ENCODE data around the gene UGDH. TPM values are rescaled to one million over a fixed set of nuclear protein-coding genes. Genes with fewer than 3 reads are reported as not detected.

Gene UGDH
- total and polyA plus RNA-seq, 7 experiments from 2014 or later: 6.9 to 20.9 (median 18.2) TPM

GRCh38 chr4:39565878-39566600, 38.8 kb upstream of the UGDH start:
- POLR2A ChIA-PET: interaction anchor here (0.6 kb wide), 1 partner anchor 46 kb away, joined by 3 read pairs; no protein-coding TSS in a partner anchor

GRCh38 chr4:39563346-39563847, 36.2 kb upstream of the UGDH start:
- no peak overlapping the region for H3K27ac Mint-ChIP-seq
- ATAC-seq: no peak

More at GRCh38 chr4:39565878-39566600, 38.8 kb upstream of the UGDH start:
- no peaks in the 10 kb centered on the region for H3K36me3 ChIP-seq (ENCODE audit: control insufficient read depth in 2 of 3, insufficient read depth in 3 of 3, low read length in 3 of 3)
- ATAC-seq (no peak), DNase-seq (no peak)
- no peaks in the 10 kb centered on the region for H3K4me1 ChIP-seq (ENCODE audit: control insufficient read depth in 2 of 2, insufficient read depth in 2 of 2, low read length in 2 of 2)
- CTCF ChIA-PET: no interaction called here
- no peak overlapping the region for H3K4me3 ChIP-seq (ENCODE audit: low read length)
- peaks cover 7 to 29% (median 21%) of the 10 kb centered on the region in 5 donors for H3K36me3 Mint-ChIP-seq
- peaks cover 0 to 7% (median 4%) of the 10 kb centered on the region in 11 donors for H3K9me3 Mint-ChIP-seq
- no peaks in the 10 kb centered on the region for H3K27me3 Mint-ChIP-seq
- intact Hi-C loops (cut with micrococcal nuclease): no loop called here
- H3K4me1 Mint-ChIP-seq: peaks cover 0 to 4% (median 0%) of the 10 kb centered on the region in 7 donors
- peak overlapping the region in 1 of 9 donors; percentile 41 for H3K27ac Mint-ChIP-seq
- no peak overlapping the region for H3K4me3 Mint-ChIP-seq
- H3K27me3 ChIP-seq (ENCODE audit: control insufficient read depth in 2 of 2, insufficient read depth in 2 of 2, low read length in 2 of 2): no peaks in the 10 kb centered on the region
- no peaks in the 10 kb centered on the region for H3K9me3 ChIP-seq (ENCODE audit: control insufficient read depth in 2 of 3, low read length in 3 of 3)
- H3K27ac ChIP-seq (ENCODE audit: low read depth, low read length): no peak overlapping the region

GRCh38 chr4:39562792-39563191, 35.6 kb upstream of the UGDH start:
- ATAC-seq: no peak
- peaks cover 7 to 29% (median 21%) of the 10 kb centered on the region in 5 donors for H3K36me3 Mint-ChIP-seq
- no peak overlapping the region for H3K4me3 Mint-ChIP-seq
- no peaks in the 10 kb centered on the region for H3K27me3 ChIP-seq (ENCODE audit: control insufficient read depth in 2 of 2, insufficient read depth in 2 of 2, low read length in 2 of 2)
- no peak overlapping the region for H3K4me3 ChIP-seq (ENCODE audit: low read length)
- no peaks in the 10 kb centered on the region for H3K9me3 ChIP-seq (ENCODE audit: control insufficient read depth in 2 of 3, low read length in 3 of 3)
- H3K4me1 ChIP-seq (ENCODE audit: control insufficient read depth in 2 of 2, insufficient read depth in 2 of 2, low read length in 2 of 2): no peaks in the 10 kb centered on the region
- ChIA-PET POLR2A (no interaction called here), CTCF (no interaction called here)
- H3K27ac Mint-ChIP-seq: no peak overlapping the region
- peaks cover 0 to 2% (median 0%) of the 10 kb centered on the region in 7 donors for H3K4me1 Mint-ChIP-seq
- no peaks in the 10 kb centered on the region for H3K27me3 Mint-ChIP-seq
- no peaks in the 10 kb centered on the region for H3K36me3 ChIP-seq (ENCODE audit: control insufficient read depth in 2 of 3, insufficient read depth in 3 of 3, low read length in 3 of 3)
- H3K9me3 Mint-ChIP-seq: peaks cover 0 to 7% (median 4%) of the 10 kb centered on the region in 11 donors
- intact Hi-C loops (cut with micrococcal nuclease): no loop called here
- no peak overlapping the region for H3K27ac ChIP-seq (ENCODE audit: low read depth, low read length)
- DNase-seq: no peak

More at GRCh38 chr4:39563346-39563847, 36.2 kb upstream of the UGDH start:
- Histone ChIP-seq H3K4me1 (ENCODE audit: control insufficient read depth in 2 of 2, insufficient read depth in 2 of 2, low read length in 2 of 2) (no peaks in the 10 kb centered on the region), H3K36me3 (ENCODE audit: control insufficient read depth in 2 of 3, insufficient read depth in 3 of 3, low read length in 3 of 3) (no peaks in the 10 kb centered on the region), H3K4me3 (ENCODE audit: low read length) (no peak overlapping the region), H3K27ac (ENCODE audit: low read depth, low read length) (no peak overlapping the region), H3K27me3 (ENCODE audit: control insufficient read depth in 2 of 2, insufficient read depth in 2 of 2, low read length in 2 of 2) (no peaks in the 10 kb centered on the region), H3K9me3 (ENCODE audit: control insufficient read depth in 2 of 3, low read length in 3 of 3) (no peaks in the 10 kb centered on the region)
- Mint-ChIP-seq H3K4me1 (peaks cover 0 to 2% (median 0%) of the 10 kb centered on the region in 7 donors), H3K4me3 (no peak overlapping the region), H3K36me3 (peaks cover 7 to 33% (median 21%) of the 10 kb centered on the region in 5 donors), H3K9me3 (peaks cover 0 to 7% (median 4%) of the 10 kb centered on the region in 11 donors), H3K27me3 (no peaks in the 10 kb centered on the region)
- DNase-seq: no peak
- CTCF ChIA-PET: no interaction called here
- intact Hi-C loops (cut with micrococcal nuclease): no loop called here
- POLR2A ChIA-PET: no interaction called here

GRCh38 chr4:39559626-39560025, 32.4 kb upstream of the UGDH start:
- no peaks in the 10 kb centered on the region for H3K36me3 ChIP-seq (ENCODE audit: control insufficient read depth in 2 of 3, insufficient read depth in 3 of 3, low read length in 3 of 3)
- no peak overlapping the region for H3K27ac ChIP-seq (ENCODE audit: low read depth, low read length)
- H3K27ac Mint-ChIP-seq: no peak overlapping the region
- DNase-seq (no peak), ATAC-seq (no peak)
- no peak overlapping the region for H3K4me3 Mint-ChIP-seq
- H3K4me3 ChIP-seq (ENCODE audit: low read length): no peak overlapping the region
- ChIA-PET CTCF (interaction anchor here (0.5 kb wide), 1 partner anchor 1191 kb away, joined by 4 read pairs; no protein-coding TSS in a partner anchor), POLR2A (no interaction called here)
- intact Hi-C loops (cut with micrococcal nuclease): no loop called here
- H3K9me3 ChIP-seq (ENCODE audit: control insufficient read depth in 2 of 3, low read length in 3 of 3): no peaks in the 10 kb centered on the region
- peaks cover 0 to 26% (median 14%) of the 10 kb centered on the region in 5 donors for H3K36me3 Mint-ChIP-seq
- peaks cover 0 to 2% (median 0%) of the 10 kb centered on the region in 7 donors for H3K4me1 Mint-ChIP-seq
- no peaks in the 10 kb centered on the region for H3K4me1 ChIP-seq (ENCODE audit: control insufficient read depth in 2 of 2, insufficient read depth in 2 of 2, low read length in 2 of 2)
- H3K27me3 ChIP-seq (ENCODE audit: control insufficient read depth in 2 of 2, insufficient read depth in 2 of 2, low read length in 2 of 2): no peaks in the 10 kb centered on the region
- no peaks in the 10 kb centered on the region for H3K27me3 Mint-ChIP-seq
- H3K9me3 Mint-ChIP-seq: no peaks in the 10 kb centered on the region

GRCh38 chr4:39555472-39555871, 28.2 kb upstream of the UGDH start:
- Mint-ChIP-seq H3K36me3 (peaks cover 0 to 24% (median 10%) of the 10 kb centered on the region in 5 donors), H3K4me1 (no peaks in the 10 kb centered on the region), H3K9me3 (no peaks in the 10 kb centered on the region), H3K4me3 (no peak overlapping the region), H3K27me3 (no peaks in the 10 kb centered on the region), H3K27ac (peak overlapping the region in 1 of 9 donors; percentile 3)
- DNase-seq: no peak
- Histone ChIP-seq H3K27me3 (ENCODE audit: control insufficient read depth in 2 of 2, insufficient read depth in 2 of 2, low read length in 2 of 2) (no peaks in the 10 kb centered on the region), H3K27ac (ENCODE audit: low read depth, low read length) (no peak overlapping the region), H3K36me3 (ENCODE audit: control insufficient read depth in 2 of 3, insufficient read depth in 3 of 3, low read length in 3 of 3) (no peaks in the 10 kb centered on the region), H3K4me3 (ENCODE audit: low read length) (no peak overlapping the region), H3K4me1 (ENCODE audit: control insufficient read depth in 2 of 2, insufficient read depth in 2 of 2, low read length in 2 of 2) (no peaks in the 10 kb centered on the region), H3K9me3 (ENCODE audit: control insufficient read depth in 2 of 3, low read length in 3 of 3) (no peaks in the 10 kb centered on the region)
- intact Hi-C loops (cut with micrococcal nuclease): no loop called here
- ATAC-seq: no peak
- ChIA-PET CTCF (no interaction called here), POLR2A (interaction anchor here (0.6 kb wide), 1 partner anchor 31 kb away, joined by 5 read pairs; no protein-coding TSS in a partner anchor)

- CTCF ChIA-PET: no interaction called here
- Mint-ChIP-seq H3K4me3 (no peak overlapping the region), H3K27me3 (peaks cover 0 to 2% (median 0%) of the 10 kb centered on the region in 5 donors), H3K9me3 (peaks cover 0 to 3% (median 0%) of the 10 kb centered on the region in 11 donors), H3K36me3 (peaks cover 0 to 7% (median 3%) of the 10 kb centered on the region in 5 donors), H3K4me1 (no peaks in the 10 kb centered on the region), H3K27ac (no peak overlapping the region)
- intact Hi-C loops (cut with micrococcal nuclease): no loop called here
- Histone ChIP-seq H3K9me3 (ENCODE audit: control insufficient read depth in 2 of 3, low read length in 3 of 3) (no peaks in the 10 kb centered on the region), H3K4me1 (ENCODE audit: control insufficient read depth in 2 of 2, insufficient read depth in 2 of 2, low read length in 2 of 2) (no peaks in the 10 kb centered on the region), H3K27ac (ENCODE audit: low read depth, low read length) (no peak overlapping the region), H3K4me3 (ENCODE audit: low read length) (no peak overlapping the region), H3K27me3 (ENCODE audit: control insufficient read depth in 2 of 2, insufficient read depth in 2 of 2, low read length in 2 of 2) (no peaks in the 10 kb centered on the region), H3K36me3 (ENCODE audit: control insufficient read depth in 2 of 3, insufficient read depth in 3 of 3, low read length in 3 of 3) (no peaks in the 10 kb centered on the region)
- DNase-seq (no peak), ATAC-seq (no peak)
- POLR2A ChIA-PET: no interaction called here
Measured at GRCh38 chr4:39548425-39549067, 21.3 kb upstream of the UGDH start.

Measured in naive thymus-derived CD4-positive, alpha-beta T cell (primary cell).